GM19438 (cell line): Measurements from ENCODE around the gene EPB41L4A.
"Not testable (repeated sequence)": the region's sequence is repeated elsewhere in the genome, so short reads cannot be mapped to it uniquely, and the experiment has no call there.

Experiments used
- ATAC-seq: cut with Tn5 transposase; IDR thresholded peaks from one replicate; pipeline ENCODE4 v1.9.1; 2021; ENCODE audit warnings: low read depth; ENCODE audit not compliant: unreplicated experiment

The EPB41L4A gene

GRCh38 chr5:112401924-112402323 is 17.2 kb downstream of the EPB41L4A start:
- no peak for ATAC-seq

GRCh38 chr5:112397690-112398089 is 21.4 kb downstream of the EPB41L4A start:
- no peak for ATAC-seq

GRCh38 chr5:112396430-112396829 is 22.6 kb downstream of the EPB41L4A start:
- ATAC-seq, result no peak

GRCh38 chr5:112395299-112395698 is 23.8 kb downstream of the EPB41L4A start:
- ATAC-seq, result not testable (repeated sequence)

- no peak for ATAC-seq
Observed at GRCh38 chr5:112390327-112390726, 28.8 kb downstream of the EPB41L4A start.

GRCh38 chr5:112388739-112389138 is 30.3 kb downstream of the EPB41L4A start:
- ATAC-seq, result no peak

- ATAC-seq, result no peak
Observed at GRCh38 chr5:112388074-112388473, 31.0 kb downstream of the EPB41L4A start.

- ATAC-seq, result no peak
Observed at GRCh38 chr5:112386766-112387165, 32.3 kb downstream of the EPB41L4A start.

- no peak for ATAC-seq
Observed at GRCh38 chr5:112385969-112386368, 33.1 kb downstream of the EPB41L4A start.

GRCh38 chr5:112385566-112385965 is 33.5 kb downstream of the EPB41L4A start:
- no peak for ATAC-seq

- no peak for ATAC-seq
Observed at GRCh38 chr5:112384523-112384922, 34.6 kb downstream of the EPB41L4A start.

- ATAC-seq, result no peak
Observed at GRCh38 chr5:112382886-112383285, 36.2 kb downstream of the EPB41L4A start.

- no peak for ATAC-seq
Observed at GRCh38 chr5:112381521-112381920, 37.6 kb downstream of the EPB41L4A start.

- ATAC-seq, result no peak
Observed at GRCh38 chr5:112379542-112380325, 39.3 kb downstream of the EPB41L4A start.

- ATAC-seq, result no peak
Observed at GRCh38 chr5:112374818-112375217, 44.3 kb downstream of the EPB41L4A start.

- ATAC-seq, result no peak
Observed at GRCh38 chr5:112374356-112374755, 44.7 kb downstream of the EPB41L4A start.

- ATAC-seq, result no peak
Observed at GRCh38 chr5:112373885-112374284, 45.2 kb downstream of the EPB41L4A start.

- ATAC-seq, result no peak
Observed at GRCh38 chr5:112372543-112372942, 46.5 kb downstream of the EPB41L4A start.

- ATAC-seq, result no peak
Observed at GRCh38 chr5:112371067-112371466, 48.0 kb downstream of the EPB41L4A start.

- ATAC-seq, result no peak
Observed at GRCh38 chr5:112367400-112367799, 51.7 kb downstream of the EPB41L4A start.

- ATAC-seq, result no peak
Observed at GRCh38 chr5:112366987-112367386, 52.1 kb downstream of the EPB41L4A start.

- not testable (repeated sequence) for ATAC-seq
Observed at GRCh38 chr5:112360740-112361139, 58.3 kb downstream of the EPB41L4A start.
